Ramos (cell line): ENCODE data around the gene MAP4K3.
"Not testable (repeated sequence)": the region's sequence is repeated elsewhere in the genome, so short reads cannot be mapped to it uniquely, and the experiment has no call there.

Source experiments
- in situ Hi-C: fragments of 300-500 bp; cut with MboI; formaldehyde crosslinking; loops from one replicate; pipeline ENCODE4 v1.14.3; 2022; ENCODE audit warnings: low sequenced_read_pairs; ENCODE audit not compliant: unreplicated experiment

Gene MAP4K3

DNA sequence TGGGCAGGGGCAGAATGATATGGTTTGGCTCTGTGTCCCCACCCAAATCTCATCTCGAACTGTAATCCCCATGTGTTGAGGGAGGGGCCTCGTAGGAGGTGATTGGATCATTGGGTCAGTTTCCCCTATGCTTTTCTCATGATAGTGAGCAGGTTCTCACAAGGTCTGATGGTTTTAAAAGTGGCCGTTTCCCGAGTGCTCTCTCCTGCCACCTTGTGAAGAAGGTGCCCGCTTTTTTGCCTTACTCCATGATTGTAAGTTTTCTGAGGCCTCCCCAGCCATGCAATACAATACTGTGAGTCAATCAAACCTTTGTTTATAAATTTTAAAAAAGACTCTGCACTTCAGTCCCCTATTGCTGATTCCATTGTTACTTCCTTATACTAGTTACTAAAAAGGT, 110.4 kb downstream of the MAP4K3 start:
- in situ Hi-C loops: no loop called here

DNA sequence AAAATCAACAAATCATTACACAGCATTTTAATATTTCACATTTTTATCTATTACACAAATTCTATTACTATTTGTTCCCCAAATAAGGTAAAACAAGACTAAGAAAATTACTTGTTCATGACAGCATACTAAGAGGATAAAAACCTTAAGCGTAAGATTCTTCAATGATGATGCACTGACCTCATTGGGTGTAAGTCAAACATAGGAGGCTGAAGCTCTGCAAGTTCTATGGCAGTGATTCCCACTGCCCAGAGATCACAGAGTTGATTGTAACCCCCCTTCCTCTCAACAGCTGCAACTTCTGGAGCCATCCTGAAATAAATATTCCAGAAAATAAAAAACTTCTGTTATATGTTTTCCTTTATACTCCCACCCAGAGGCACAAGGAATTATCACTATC, 111.1 kb downstream of the MAP4K3 start:
- in situ Hi-C loops: no loop called here

DNA sequence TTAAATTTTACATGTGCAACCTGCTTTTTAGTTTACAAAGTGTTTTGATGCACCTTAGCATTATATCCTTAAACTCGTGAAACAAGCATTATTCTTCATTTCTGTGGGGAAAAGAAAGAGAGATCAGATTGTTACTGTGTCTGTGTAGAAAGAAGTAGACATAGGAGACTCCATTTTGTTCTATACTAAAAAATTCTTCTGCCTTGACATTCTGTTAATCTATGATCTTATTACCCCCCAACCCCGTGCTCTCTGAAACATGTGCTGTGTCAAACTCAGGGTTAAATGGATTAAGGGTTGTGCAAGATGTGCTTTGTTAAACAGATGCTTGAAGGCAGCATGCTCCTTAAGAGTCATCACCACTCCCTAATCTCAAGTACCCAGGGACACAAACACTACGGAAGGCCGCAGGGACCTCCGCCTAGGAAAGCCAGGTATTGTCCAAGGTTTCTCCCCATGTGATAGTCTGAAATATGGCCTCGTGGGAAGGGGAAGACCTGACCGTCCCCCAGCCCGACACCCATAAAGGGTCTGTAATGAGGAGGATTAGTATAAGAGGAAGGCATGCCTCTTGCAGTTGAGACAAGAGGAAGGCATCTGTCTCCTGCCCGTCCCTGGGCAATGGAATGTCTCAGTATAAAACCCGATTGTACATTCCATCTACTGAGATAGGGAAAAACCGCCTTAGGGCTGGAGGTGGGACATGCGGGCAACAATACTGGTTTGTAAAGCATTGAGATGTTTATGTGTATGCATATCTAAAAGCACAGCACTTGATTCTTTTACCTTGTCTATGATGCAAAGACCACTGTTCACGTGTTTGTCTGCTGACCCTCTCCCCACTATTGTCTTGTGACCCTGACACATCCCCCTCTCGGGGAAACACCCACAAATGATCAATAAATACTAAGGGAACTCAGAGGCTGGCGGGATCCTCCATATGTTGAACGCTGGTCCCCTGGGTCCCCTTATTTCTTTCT, 115.7 kb downstream of the MAP4K3 start:
- in situ Hi-C loops: not testable (repeated sequence)

DNA sequence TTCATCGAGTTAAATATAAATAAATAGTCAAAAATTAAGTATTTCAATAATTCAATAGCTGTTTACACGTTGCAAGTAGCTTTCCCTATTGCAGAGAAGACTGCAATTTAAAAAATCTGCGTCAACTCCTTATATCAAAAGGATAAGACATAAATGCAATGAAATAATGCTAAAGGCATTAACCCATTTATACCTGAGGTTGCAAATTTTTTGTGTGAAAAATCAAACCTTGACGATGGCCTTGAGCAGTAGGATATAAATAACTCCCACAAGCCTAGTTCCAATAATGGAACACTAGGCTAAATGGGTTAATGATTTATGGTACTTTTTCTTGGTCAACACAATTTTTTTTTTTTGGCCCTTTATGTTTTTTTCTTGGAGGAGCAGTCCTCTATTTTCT, 116.9 kb downstream of the MAP4K3 start:
- in situ Hi-C loops: no loop called here

DNA sequence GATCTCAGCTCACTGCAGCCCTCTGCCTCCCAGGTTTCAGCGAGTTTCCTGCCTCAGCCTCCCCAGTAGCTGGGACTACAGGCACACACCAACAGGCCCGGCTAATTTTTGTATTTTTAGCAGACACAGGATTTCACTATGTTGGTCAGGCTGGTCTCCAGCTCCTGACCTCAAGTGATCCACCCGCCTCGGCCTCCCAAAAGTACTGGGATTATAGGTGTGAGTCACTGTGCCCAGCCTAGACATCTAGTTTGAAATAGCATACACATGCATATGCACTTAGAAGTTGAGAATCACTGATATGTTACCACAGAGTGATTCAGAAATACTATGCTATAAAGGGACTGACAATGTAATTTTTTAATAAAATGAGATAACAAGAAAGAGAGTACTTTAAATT, 123.5 kb downstream of the MAP4K3 start:
- in situ Hi-C loops: no loop called here

DNA sequence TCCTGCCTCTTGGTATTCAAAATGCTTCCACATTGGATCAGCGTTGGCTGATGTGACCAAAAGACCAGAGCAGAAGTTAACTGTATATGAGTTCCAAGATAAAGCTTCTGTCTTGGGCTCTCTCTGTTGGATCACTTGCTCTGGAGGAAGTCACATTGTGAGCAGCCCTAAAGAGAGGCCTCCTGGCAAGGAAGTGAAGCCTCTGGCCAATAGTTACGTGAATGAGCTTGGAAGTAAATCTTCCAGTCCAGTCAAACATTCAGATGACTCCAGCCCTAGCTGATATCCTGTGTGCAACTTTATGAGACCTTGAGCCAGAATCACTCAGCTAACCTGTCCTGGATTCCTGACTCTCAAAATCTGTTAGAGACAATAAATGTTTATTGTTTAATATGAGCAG, 125.6 kb downstream of the MAP4K3 start:
- in situ Hi-C loops: no loop called here

DNA sequence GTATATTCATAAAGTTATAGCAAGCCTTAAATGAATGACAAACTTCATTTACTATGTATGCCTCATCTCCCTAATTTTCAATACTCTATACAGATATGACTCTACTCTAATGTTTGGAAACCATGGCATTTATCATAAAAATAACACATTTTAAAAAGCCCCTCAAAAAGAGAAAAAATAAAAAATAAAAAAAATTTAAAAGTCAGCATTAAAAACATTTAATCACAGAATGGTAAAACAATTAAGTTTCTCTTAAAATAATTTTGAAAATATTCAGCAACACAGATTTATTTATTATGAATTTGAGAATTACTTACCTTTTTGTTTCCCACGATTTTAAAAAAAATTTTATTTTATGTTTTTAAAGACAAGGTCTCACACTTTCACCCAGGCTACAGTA, 128.3 kb downstream of the MAP4K3 start:
- in situ Hi-C loops: no loop called here

DNA sequence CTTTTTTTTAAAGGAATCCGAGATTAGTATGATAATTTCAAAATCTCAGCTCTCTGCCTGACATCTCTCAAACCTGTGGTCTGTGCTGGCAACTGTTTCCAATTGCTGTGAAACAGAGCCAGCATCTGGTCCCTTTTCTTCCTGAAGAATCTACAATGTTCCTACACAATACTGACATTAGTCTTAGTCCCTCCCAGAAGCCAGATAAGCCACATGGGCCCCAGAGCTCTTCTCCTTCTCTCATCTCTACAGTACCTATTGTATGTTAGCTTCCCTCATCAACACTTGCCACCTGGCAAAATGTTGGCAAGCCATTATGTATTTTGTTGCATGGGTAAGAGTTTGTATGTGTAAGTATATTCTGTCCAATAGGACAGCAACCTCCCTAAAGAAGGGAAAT, 130.5 kb downstream of the MAP4K3 start:
- in situ Hi-C loops: no loop called here

DNA sequence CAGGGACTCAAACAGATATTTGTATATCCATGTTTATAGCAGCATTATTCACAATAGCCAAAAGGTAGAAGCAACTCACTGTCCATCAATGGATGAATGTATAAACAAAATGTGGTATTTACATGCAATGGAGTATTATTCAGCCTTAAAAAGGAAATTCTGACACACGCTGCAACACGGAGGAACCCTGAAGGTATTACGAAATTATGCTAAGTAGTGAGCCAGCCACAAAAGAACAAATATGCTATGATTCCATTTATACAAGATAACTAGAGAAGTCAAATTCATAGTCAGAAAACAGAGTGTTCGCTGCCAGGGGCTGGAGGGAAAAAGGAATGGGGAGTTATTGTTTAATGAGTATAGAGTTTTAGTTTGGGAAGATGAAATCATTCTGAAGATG, 132.4 kb downstream of the MAP4K3 start:
- in situ Hi-C loops: no loop called here

DNA sequence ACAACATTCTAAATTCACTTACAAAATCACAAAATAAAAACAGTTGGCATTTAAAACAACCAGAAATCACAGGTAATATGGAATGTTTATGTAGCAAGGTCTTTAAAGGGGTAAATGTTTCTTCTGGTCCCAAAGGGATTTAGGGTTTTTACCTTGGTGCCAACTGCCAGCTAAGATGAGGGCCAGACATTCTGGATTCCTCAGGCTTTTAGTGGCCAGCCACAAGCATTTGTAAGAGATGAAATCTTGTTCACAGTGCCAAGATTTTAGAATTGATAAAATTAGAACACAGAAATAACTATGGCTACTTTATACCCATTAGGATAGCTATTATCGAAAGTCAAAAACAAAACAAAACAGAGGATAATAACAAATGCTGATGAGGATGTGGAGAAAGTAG, 132.9 kb downstream of the MAP4K3 start:
- in situ Hi-C loops: no loop called here

DNA sequence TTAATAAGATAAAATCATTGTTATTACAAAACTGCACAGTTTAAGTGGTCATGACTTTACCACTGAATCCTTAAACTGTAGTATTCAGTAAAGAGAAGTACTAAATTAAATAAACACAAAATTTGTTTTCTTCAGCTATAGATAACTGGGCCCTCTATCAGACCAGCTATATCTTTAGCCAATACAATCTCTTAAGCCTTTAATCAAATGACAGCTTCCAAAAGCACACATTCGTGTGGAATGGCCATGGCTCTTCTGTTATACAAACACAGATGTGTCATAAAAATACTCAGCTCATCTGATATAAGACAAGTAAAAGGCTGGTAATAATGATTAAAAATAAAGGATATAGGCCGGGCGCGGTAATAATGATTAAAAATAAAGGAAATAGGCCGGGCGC, 135.7 kb downstream of the MAP4K3 start:
- in situ Hi-C loops: no loop called here

DNA sequence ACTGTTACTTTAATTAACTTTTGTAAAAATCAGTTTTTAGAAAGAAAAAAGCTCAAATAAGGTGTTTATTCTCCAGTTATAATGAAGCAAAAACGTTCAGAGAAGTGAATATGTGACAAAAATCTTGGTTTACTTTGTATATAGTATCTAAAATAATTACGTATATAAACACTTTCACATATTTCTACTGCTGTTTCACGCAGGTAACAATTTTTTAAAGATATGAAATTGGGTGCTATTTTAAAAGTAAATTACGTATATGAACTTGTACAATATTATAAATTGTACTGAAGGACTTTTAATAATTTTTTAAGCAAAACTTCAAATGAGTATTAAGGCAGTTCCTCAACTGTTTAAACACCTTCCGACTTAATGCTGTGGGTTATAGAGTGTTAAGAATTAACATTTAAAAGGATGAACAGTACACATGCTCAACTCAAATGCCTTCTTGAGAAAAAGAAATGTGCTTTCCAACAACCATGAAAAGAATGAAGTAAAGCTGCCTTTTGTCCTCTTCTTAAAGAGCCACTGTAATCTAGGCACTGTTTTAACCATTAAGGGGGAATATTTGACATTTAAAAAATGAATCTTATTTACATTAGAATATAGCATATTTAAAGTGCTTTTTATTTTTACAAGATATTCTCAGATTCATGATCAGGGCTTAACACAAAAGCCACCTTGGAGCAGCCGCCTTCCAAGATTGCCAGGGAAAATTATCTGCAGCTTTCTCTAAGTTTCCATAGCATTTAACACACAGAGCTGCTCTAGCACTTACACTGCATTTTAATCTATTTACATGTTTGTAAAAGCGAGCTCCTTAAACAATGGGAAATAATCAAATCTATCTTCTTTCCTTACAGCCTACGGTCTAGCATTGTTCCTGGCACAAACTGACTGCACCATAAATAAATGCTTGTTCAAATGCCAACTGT, 136.8 kb downstream of the MAP4K3 start:
- in situ Hi-C loops: no loop called here

DNA sequence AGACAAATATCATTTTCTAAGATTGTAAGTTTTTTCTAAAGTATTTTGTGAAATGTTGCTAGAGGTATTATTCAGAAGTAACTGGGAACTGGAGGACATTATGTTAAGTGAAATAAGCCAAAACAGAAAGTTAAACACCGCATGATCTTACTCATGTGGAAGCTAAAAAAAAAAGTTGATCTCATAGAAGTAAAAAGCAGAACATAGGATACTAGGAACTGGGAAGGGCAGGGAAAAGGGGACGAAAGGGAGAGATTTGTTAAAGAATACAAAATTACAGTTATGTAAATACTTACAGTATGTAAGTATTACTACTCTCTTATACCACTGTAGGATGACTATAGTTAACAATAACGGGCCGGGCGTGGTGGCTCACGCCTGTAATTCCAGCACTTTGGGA, 146.7 kb downstream of the MAP4K3 start:
- in situ Hi-C loops: no loop called here

DNA sequence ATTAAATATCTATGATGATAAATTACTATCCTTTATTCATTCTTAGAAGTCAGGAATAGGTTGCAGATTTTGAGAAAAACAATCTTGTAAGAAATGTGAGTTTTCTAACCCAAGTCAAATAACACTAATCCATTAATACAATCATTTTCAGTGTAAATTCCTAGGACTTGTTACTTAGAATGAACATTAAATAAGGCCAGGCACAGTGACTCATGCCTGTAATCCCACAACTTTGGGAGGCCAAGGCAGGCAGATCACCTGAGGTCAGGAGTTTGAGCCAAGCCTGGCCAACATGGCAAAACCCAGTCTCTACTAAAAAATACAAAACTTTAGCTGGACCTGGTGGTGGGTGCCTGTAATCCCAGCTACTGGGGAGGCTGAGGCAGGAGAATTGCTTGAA, 147.5 kb downstream of the MAP4K3 start:
- in situ Hi-C loops: no loop called here

DNA sequence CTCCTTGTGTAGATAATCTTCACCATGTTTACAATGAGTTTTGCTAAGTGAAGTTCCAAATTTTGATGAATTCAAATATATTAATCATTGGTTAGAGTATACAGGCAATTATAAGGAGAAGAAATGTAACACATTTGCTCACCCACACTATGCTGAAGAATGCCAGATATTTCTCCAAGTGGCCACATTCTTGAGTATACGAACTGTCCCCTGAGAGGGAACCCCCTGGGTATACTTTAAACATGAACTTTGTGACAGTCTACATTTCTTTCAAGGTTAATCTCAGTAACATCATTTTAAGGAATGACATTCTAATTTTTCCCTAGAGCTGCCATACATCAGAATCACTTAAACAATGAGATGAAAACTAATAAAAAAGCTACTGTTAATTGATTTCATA, 153.5 kb downstream of the MAP4K3 start:
- in situ Hi-C loops: no loop called here

DNA sequence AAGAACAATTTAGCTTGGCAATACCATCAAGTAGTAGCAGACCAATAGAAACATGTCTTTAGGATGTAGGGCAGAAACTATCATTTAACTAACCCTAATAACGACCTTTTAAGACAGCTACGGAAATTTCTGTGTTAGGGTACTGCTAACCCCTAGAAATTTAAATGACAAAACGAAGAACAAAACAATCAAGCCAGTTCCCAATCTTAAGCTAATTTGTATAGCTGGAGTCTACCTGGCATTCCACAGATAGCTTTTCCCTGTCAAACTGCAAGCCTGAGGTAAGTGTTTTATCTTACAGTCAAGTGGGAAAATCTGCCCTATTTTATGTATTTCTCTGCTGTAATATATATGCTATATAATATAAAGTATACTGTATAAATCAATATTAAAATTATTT, 155.7 kb downstream of the MAP4K3 start:
- in situ Hi-C loops: no loop called here

DNA sequence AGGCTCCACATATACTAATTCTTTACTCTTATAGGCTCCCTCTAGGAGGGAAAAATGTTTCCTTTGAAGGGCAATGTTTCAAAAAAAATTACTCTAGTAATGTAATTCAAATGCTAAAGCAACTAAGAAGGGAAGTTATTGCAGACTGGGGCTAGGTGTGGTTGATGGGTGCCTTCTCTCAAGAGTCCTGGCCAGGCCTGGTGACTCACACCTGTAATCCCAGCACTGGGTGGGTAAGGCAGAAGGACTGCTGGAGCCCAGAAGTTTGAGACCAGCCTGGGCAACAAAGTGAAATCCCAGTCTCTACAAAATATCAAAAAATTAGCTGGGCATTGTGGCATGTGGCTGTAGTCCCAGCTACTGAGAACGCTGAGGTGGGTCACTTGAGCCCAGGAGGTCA, 162.1 kb downstream of the MAP4K3 start:
- in situ Hi-C loops: no loop called here

DNA sequence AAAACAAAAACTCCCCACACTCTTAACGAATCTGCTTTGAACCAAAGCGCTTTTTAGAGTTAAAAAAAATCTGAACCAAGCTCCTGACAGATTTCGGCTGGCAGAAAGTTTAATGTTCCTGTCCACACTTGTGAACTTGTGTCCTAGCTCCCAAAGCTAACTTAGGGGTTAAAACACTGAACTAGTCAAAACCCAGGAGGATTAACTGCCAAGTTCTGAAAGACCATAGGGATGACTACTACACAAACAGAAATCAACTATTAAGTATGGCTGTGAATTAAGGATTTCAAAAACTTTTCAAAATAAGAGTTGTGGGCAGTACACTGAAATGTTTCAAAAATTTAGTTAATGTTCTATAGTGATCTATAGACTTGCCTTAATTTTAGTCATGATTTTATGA, 167.1 kb downstream of the MAP4K3 start:
- in situ Hi-C loops: no loop called here

DNA sequence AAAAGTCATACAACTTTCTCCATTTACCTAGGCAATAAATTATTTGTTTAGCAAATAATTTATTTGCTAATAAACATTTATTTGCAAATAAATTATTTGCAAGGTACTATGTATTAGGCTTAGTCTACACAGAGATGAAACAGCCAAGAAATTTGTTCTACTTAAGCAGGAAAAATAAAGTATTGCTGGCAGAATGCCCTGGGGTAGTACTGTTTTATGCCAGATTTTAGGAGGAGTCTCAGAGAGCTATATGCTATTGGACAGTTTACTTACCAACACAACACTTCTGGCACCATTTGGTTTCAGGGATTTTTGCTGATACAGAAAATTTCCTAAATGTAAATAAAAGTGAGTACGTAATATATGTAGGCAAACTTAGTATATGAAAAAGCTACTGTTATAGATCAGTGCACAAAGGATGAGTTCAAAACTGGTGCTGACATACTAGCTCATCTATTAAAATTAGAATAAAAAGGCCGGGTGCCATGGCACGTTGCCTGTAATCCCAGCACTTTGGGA, 170.1 kb downstream of the MAP4K3 start:
- in situ Hi-C loops: no loop called here

DNA sequence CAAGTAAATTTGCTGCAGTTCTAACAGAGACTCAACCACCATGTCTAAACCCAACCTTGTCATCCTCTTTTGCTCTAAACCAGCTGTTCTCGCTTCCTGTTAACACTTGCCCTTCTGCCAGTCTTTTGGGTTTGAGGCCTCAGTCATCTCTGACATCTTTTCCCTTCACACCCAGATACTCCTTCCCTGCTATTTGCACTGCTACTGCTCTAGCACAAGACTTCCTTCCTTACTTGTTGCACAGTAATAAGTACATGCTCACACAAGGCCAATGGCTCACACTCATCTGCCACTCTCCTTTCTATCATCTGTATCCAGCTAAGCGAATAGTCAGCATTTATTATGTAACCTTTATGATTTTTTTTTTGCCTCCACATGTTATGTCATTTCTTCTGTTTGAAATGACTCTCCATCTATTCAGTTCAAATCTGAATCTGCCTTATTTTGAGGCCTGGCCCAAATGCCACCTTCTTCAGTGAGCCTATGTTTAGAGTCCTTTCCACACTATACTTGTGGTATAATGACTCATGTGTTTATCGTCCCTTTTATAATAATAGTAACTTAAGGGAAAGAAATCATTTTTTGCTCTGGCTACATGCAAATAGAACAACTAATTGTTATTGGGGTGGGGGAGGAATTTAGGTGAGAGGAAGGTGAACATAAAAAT, 170.8 kb downstream of the MAP4K3 start:
- in situ Hi-C loops: no loop called here
